ENCODE measurements around the gene ARHGEF4.

The ARHGEF4 gene

GRCh38 chr2:131032393-131032836 lies 195.7 kb downstream of the ARHGEF4 start:
- no peak for TF ChIP-seq CTCF (IDR thresholded peaks at IDR 0.05; ENCODE audit: extremely low read depth, insufficient read depth, missing control alignments)
- DNase-seq (ENCODE audit: low spot score) = no peak
- in situ Hi-C loops (cut with MboI; ENCODE audit: low pct_unique_long_range_greater_than_20kb, low sequenced_read_pairs, unreplicated experiment) = no loop called here

- DNase-seq (ENCODE audit: low spot score) = no peak
- in situ Hi-C loops (cut with MboI; ENCODE audit: low pct_unique_long_range_greater_than_20kb, low sequenced_read_pairs, unreplicated experiment) = no loop called here
- TF ChIP-seq CTCF (IDR thresholded peaks at IDR 0.05; ENCODE audit: extremely low read depth, insufficient read depth, missing control alignments) = no peak
Measured at GRCh38 chr2:131033786-131034121, 197.0 kb downstream of the ARHGEF4 start.

- DNase-seq (ENCODE audit: low spot score) = no peak
- in situ Hi-C loops (cut with MboI; ENCODE audit: low pct_unique_long_range_greater_than_20kb, low sequenced_read_pairs, unreplicated experiment) = no loop called here
- TF ChIP-seq CTCF (IDR thresholded peaks at IDR 0.05; ENCODE audit: extremely low read depth, insufficient read depth, missing control alignments) = no peak
Measured at GRCh38 chr2:131034122-131035051, 197.7 kb downstream of the ARHGEF4 start.

GRCh38 chr2:131035112-131035825 lies 198.6 kb downstream of the ARHGEF4 start:
- in situ Hi-C loops (cut with MboI; ENCODE audit: low pct_unique_long_range_greater_than_20kb, low sequenced_read_pairs, unreplicated experiment) = no loop called here
- no peak for TF ChIP-seq CTCF (IDR thresholded peaks at IDR 0.05; ENCODE audit: extremely low read depth, insufficient read depth, missing control alignments)
- no peak for DNase-seq (ENCODE audit: low spot score)

- no peak for DNase-seq (ENCODE audit: low spot score)
- no peak for TF ChIP-seq CTCF (IDR thresholded peaks at IDR 0.05; ENCODE audit: extremely low read depth, insufficient read depth, missing control alignments)
- in situ Hi-C loops (cut with MboI; ENCODE audit: low pct_unique_long_range_greater_than_20kb, low sequenced_read_pairs, unreplicated experiment) = no loop called here
Measured at GRCh38 chr2:131035826-131036231, 199.1 kb downstream of the ARHGEF4 start.

- in situ Hi-C loops (cut with MboI; ENCODE audit: low pct_unique_long_range_greater_than_20kb, low sequenced_read_pairs, unreplicated experiment) = no loop called here
- no peak for TF ChIP-seq CTCF (IDR thresholded peaks at IDR 0.05; ENCODE audit: extremely low read depth, insufficient read depth, missing control alignments)
- DNase-seq (ENCODE audit: low spot score) = no peak
Measured at GRCh38 chr2:131036269-131036668, 199.6 kb downstream of the ARHGEF4 start.
